GM23338 (cell line): Measurements from ENCODE around the gene SLC8A3. TPM values are rescaled to one million over a fixed set of nuclear protein-coding genes. Genes with fewer than 3 reads are reported as not detected.

ENCODE experiments used
- ATAC-seq: fragments of 200-7000 bp; cut with Tn5 transposase; 3 replicates; pipeline ENCODE4 v1.9.1; 2020
- DNase-seq: peaks from one replicate; pipeline ENCODE4 v3.0.0-alpha.2; 2015; ENCODE audit warnings: low spot score
- H2AFZ ChIP-seq: fragments of 200-600 bp; sonication (generic); 2 replicates; pipeline ENCODE4 v1.8.0; 2016; ENCODE audit warnings: antibody characterized with exemption, mild to moderate bottlenecking, moderate library complexity
- H3F3A ChIP-seq: fragments of 200-600 bp; sonication (generic); replicated peaks from 2 replicates; pipeline ENCODE4 v1.8.0; 2017; ENCODE audit warnings: antibody characterized with exemption, mixed run types, low read depth
- H3K27ac ChIP-seq: fragments of 200-600 bp; sonication (generic); 2 replicates; pipeline ENCODE4 v1.6.1; 2016; ENCODE audit warnings: low read depth
- H3K27me3 ChIP-seq: fragments of 200-600 bp; sonication (generic); 2 replicates; pipeline ENCODE4 v1.8.0; 2016; ENCODE audit warnings: mild to moderate bottlenecking, mixed run types, moderate library complexity; ENCODE audit not compliant: insufficient read depth
- H3K36me3 ChIP-seq: fragments of 200-600 bp; sonication (generic); 2 replicates; pipeline ENCODE4 v1.8.0; 2016; ENCODE audit warnings: mild to moderate bottlenecking; ENCODE audit not compliant: insufficient read depth
- H3K4me1 ChIP-seq: fragments of 200-600 bp; sonication (generic); 2 replicates; pipeline ENCODE4 v1.8.0; 2016; ENCODE audit warnings: mild to moderate bottlenecking, moderate library complexity; ENCODE audit not compliant: insufficient read depth
- H3K4me2 ChIP-seq: fragments of 200-600 bp; sonication (generic); 2 replicates; pipeline ENCODE4 v1.7.1; 2017; ENCODE audit warnings: mixed run types
- H3K4me3 ChIP-seq: fragments of 200-600 bp; sonication (generic); 2 replicates; pipeline ENCODE4 v1.6.1; 2016; ENCODE audit warnings: mixed run types
- H3K79me2 ChIP-seq: fragments of 200-600 bp; sonication (generic); replicated peaks from 2 replicates; pipeline ENCODE4 v1.8.0; 2017; ENCODE audit warnings: mild to moderate bottlenecking; ENCODE audit not compliant: insufficient read depth
- H3K9me2 ChIP-seq: fragments of 200-600 bp; sonication (generic); 2 replicates; pipeline ENCODE4 v1.8.0; 2017; ENCODE audit not compliant: insufficient read depth
- H4K20me1 ChIP-seq: fragments of 200-600 bp; sonication (generic); replicated peaks from 2 replicates; pipeline ENCODE4 v1.8.0; 2017; ENCODE audit warnings: mild to moderate bottlenecking; ENCODE audit not compliant: insufficient read depth
- H3K27ac Mint-ChIP-seq: 2 replicates; pipeline ENCODE4 v1.8.0; 2020; ENCODE audit warnings: inconsistent platforms, mild to moderate bottlenecking, moderate library complexity, mixed read lengths
- H3K27me3 Mint-ChIP-seq: 3 replicates; pipeline ENCODE4 v1.8.0; 2022; ENCODE audit warnings: low read depth, mild to moderate bottlenecking, moderate library complexity, mixed read lengths, inconsistent platforms; ENCODE audit not compliant: insufficient read depth, poor library complexity
- H3K36me3 Mint-ChIP-seq: 3 replicates; pipeline ENCODE4 v1.8.0; 2021; ENCODE audit warnings: low read depth, mild to moderate bottlenecking, inconsistent platforms, moderate library complexity, mixed read lengths
- H3K4me1 Mint-ChIP-seq: 3 replicates; pipeline ENCODE4 v1.8.0; 2020; ENCODE audit warnings: mild to moderate bottlenecking, inconsistent platforms, mixed read lengths
- H3K4me3 Mint-ChIP-seq: 3 replicates; pipeline ENCODE4 v1.8.0; 2021; ENCODE audit warnings: moderate library complexity, mild to moderate bottlenecking, inconsistent platforms, mixed read lengths
- H3K9me3 Mint-ChIP-seq: 3 replicates; pipeline ENCODE4 v1.8.0; 2020; ENCODE audit warnings: moderate library complexity, mild to moderate bottlenecking, inconsistent platforms, mixed read lengths
- CTCF ChIP-seq, 2 experiments: fragments of 200-600 bp in 1 of 2; sonication (generic) in 1 of 2; conservative IDR thresholded peaks; 2 replicates each; pipeline versions ENCODE4 v1.5.1 to v1.6.1; 2016 to 2017; ENCODE audit warnings: antibody characterized with exemption in 2 of 2, low read depth in 2 of 2, mild to moderate bottlenecking in 2 of 2, moderate library complexity in 1 of 2
- JUNB ChIP-seq: IDR thresholded peaks from one replicate; pipeline ENCODE4 v1.6.1; 2016; ENCODE audit warnings: antibody characterized with exemption; ENCODE audit not compliant: unreplicated experiment
- ZNF114 ChIP-seq: fragments of 250-450 bp; sonication (Bioruptor Pico); IDR thresholded peaks from 2 replicates; pipeline ENCODE4 v1.5.0; 2020; ENCODE audit warnings: mild to moderate bottlenecking, moderate library complexity
- ZNF462 ChIP-seq: fragments of 250-450 bp; sonication (Bioruptor Pico); IDR thresholded peaks from 2 replicates; pipeline ENCODE4 v1.5.0; 2020; ENCODE audit warnings: mild to moderate bottlenecking, moderate library complexity
- polyA plus RNA-seq: library from polyadenylated mRNA; unstranded; fragments of >200 nt; fragmentation: Nextera tagmentation; extraction: Ambion mirVana; gene quantifications from 2 replicates; pipeline ENCODE4 v1.2.1, GENCODE V29; 2016
- total RNA-seq: library from RNA; depleted of rRNA; stranded (reverse); fragments of >200 nt; shearing (Covaris generic); gene quantifications from 2 replicates; pipeline ENCODE4 v1.2.3, GENCODE V29; 2014
- TF ChIP-seq, protein P1 (sequence below): IDR thresholded peaks from one replicate; pipeline ENCODE4 v1.6.1; 2018; ENCODE audit warnings: antibody characterized with exemption; ENCODE audit not compliant: unreplicated experiment

The SLC8A3 gene
- total and polyA plus RNA-seq, 2 experiments from 2014 or later: 0.82 to 2.0 TPM

GRCh38 chr14:70173569-70173968, 15.2 kb downstream of the SLC8A3 start (continued):
- TF ChIP-seq ZNF462 (no peak), JUNB (no peak)

DNA sequence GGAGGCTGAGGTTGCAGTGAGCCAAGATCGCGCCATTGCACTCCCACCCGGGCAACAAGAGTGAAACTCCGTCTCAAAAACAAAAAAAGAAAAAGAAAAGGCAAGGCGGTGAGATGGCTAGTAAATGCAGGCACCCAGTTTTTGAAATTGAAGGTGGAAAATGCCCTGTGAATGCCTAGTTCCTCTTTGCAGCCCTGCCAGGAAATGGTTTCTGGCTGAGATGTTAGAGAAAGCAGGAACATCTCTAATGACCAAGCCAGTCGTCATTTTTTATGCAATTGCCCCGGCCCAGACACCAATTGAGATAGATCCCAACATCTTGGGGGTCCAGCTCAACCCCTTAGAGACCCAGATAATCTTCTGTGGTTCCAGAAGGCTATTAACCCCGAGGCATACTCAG, 17.0 kb downstream of the SLC8A3 start:
- peaks cover 6% of the 10 kb centered on the region for H3K9me2 ChIP-seq
- DNase-seq (no peak), ATAC-seq (no peak)
- H3K79me2 ChIP-seq: no peaks in the 10 kb centered on the region
- Mint-ChIP-seq H3K4me3 (no peak overlapping the region), H3K27me3 (peaks cover 2% of the 10 kb centered on the region), H3K4me1 (no peaks in the 10 kb centered on the region), H3K9me3 (no peaks in the 10 kb centered on the region), H3K36me3 (no peaks in the 10 kb centered on the region), H3K27ac (no peak overlapping the region)
- no peak overlapping the region for H2AFZ ChIP-seq
- no peak overlapping the region for H3K4me3 ChIP-seq
- H3K4me1 ChIP-seq: no peaks in the 10 kb centered on the region
- H3K4me2 ChIP-seq: no peak overlapping the region
- no peaks in the 10 kb centered on the region for H4K20me1 ChIP-seq
- no peaks in the 10 kb centered on the region for H3F3A ChIP-seq
- no peak overlapping the region for H3K27ac ChIP-seq
- no peaks in the 10 kb centered on the region for H3K27me3 ChIP-seq
- no peaks in the 10 kb centered on the region for H3K36me3 ChIP-seq
- TF ChIP-seq ZNF114 (CRISPR knock-in tag) (no peak), CTCF (conservative IDR thresholded peaks at IDR 0.05; ENCODE audit: low read depth in 2 of 2) (no peak)
- TF ChIP-seq, protein P1, sequence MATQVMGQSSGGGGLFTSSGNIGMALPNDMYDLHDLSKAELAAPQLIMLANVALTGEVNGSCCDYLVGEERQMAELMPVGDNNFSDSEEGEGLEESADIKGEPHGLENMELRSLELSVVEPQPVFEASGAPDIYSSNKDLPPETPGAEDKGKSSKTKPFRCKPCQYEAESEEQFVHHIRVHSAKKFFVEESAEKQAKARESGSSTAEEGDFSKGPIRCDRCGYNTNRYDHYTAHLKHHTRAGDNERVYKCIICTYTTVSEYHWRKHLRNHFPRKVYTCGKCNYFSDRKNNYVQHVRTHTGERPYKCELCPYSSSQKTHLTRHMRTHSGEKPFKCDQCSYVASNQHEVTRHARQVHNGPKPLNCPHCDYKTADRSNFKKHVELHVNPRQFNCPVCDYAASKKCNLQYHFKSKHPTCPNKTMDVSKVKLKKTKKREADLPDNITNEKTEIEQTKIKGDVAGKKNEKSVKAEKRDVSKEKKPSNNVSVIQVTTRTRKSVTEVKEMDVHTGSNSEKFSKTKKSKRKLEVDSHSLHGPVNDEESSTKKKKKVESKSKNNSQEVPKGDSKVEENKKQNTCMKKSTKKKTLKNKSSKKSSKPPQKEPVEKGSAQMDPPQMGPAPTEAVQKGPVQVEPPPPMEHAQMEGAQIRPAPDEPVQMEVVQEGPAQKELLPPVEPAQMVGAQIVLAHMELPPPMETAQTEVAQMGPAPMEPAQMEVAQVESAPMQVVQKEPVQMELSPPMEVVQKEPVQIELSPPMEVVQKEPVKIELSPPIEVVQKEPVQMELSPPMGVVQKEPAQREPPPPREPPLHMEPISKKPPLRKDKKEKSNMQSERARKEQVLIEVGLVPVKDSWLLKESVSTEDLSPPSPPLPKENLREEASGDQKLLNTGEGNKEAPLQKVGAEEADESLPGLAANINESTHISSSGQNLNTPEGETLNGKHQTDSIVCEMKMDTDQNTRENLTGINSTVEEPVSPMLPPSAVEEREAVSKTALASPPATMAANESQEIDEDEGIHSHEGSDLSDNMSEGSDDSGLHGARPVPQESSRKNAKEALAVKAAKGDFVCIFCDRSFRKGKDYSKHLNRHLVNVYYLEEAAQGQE: no peak
